HG03066 (cell line): ENCODE measurements around the gene ARAP3.

Source experiments
- ATAC-seq: cut with Tn5 transposase; IDR thresholded peaks from one replicate; pipeline ENCODE4 v1.9.1; 2021; ENCODE audit warnings: low read depth; ENCODE audit not compliant: unreplicated experiment

Gene ARAP3

DNA sequence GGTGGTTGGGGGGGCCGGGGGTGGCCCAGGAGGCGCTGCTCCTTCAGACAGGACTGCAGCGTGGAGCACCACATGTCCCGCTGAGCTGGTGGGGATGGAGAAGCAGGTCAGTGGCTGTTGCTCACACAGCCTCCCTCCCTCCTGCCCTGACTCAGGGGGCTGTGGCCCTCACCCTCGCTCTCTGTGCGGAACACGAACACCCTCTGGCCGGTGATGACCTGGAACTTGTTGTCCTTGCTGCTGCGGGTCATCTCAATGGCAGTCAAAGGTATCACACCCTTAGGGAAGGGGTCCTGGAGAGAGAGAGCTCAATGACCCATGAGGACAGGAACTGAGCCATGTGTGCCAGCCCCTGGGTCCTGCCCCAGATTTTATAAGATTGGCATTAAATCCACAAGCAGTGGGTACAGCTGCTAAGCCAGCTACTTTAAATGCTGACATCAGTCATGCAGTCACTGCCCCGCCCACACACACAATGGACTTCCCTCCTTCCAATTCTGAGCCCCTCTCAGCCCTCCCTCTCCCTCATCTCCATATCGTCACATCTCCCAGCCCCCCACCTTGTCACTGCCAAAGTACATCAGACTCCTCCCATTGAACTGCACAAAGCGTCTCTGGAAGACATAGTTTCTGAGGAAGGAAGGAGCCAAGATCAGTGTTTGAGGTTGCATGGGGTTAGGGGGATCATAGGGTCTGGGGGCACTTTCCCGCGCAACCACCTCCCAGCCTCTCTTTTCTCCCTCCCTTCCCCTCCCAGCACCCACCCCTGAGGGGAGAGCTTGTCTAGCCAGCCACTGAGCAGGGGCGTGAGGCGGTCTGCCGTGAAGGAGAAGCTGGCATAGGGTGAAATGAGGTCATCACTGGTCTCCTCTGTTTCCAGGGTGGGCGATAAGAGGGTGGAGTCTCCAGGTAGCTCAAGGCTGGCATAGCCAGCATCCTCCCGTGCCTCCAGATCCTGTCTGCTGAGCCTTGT, 8.9 kb downstream of the ARAP3 start:
- ATAC-seq, result no peak

DNA sequence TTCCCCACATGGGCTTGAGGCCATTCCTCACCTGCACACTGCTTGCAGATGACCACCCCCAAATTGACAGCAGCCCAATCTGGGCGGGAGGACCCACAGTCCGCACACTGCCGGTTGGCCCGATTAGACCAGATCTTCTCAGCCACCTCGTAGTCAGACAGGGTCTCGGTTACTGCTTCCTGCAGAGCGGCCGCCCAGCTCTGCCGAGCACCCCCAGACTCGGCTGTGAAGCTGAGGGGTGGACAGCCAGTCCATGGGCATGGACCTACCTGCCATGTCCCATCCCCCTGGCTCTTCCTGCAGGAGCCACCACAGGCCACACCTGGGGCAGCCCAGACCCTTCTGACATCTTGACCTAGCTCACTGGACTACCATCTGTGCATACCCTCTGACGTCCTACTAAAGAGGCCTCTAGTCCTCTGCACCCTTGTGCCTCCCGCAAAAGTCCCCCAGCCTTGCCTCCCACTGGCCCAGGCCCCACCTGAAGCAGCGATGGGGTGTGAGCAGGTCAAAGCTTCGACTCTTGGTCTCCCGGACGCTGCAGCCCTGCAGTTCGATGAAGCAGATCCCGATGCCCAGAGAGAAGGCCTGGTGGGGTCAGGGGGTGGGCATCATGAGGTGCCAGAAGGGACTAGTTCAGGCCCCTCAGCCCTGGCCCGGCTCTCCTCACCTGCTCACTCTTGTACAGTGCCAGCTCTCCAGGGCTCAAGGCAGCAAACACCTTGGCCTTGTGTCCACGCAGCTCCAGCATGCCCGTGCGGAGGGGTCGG, 9.8 kb downstream of the ARAP3 start:
- ATAC-seq, result no peak

DNA sequence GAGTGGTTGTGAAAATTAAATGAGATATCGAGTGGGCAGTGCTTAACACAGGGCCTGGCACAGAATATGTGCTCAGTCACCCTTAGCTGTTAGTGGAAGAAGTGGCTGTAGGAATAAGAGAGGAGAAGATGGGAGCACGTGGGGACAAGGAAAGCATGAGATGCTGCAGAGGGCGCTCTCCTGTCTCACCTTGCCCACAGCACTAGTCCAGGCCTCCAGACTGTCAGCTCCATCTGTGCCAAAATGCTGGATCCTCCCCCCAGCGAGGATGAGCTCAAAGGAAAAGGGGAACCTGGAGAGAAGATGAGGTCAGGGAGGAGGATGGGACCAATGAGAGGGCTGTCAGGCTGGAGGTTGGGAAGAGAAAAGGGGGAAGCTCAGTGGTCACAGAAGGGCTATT, 12.5 kb downstream of the ARAP3 start:
- no peak for ATAC-seq

DNA sequence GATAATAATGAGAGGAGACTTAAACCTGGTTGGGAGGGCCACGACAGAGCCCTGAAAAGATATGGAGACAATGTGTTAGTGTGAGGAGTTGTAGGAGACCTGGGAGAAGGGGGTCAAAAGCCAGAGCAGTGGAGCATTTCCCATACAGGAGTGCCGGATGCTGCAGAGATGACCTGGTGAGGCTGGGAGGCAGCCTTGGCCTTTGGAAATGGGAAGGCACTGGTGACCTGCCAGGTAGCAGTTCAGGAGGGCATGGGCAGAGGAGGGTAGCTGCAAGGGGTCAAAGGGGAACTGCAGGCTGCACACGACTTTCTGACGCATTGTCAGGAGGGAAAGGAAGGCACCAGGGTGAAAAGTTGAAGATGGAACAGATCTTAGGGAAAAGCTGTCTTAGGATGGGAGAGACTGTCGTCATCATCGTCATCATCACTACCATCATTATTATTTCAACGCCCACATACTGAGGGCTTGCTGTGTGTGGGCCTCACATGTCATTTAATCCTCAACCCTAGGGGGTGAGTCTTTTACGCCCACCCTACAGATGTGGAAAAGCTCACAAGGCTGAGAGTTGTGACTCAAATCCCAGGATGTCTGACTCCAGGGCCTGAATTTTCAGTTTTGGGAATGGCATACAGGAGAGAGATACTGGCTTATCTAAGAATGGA, 13.3 kb downstream of the ARAP3 start:
- ATAC-seq, result no peak

DNA sequence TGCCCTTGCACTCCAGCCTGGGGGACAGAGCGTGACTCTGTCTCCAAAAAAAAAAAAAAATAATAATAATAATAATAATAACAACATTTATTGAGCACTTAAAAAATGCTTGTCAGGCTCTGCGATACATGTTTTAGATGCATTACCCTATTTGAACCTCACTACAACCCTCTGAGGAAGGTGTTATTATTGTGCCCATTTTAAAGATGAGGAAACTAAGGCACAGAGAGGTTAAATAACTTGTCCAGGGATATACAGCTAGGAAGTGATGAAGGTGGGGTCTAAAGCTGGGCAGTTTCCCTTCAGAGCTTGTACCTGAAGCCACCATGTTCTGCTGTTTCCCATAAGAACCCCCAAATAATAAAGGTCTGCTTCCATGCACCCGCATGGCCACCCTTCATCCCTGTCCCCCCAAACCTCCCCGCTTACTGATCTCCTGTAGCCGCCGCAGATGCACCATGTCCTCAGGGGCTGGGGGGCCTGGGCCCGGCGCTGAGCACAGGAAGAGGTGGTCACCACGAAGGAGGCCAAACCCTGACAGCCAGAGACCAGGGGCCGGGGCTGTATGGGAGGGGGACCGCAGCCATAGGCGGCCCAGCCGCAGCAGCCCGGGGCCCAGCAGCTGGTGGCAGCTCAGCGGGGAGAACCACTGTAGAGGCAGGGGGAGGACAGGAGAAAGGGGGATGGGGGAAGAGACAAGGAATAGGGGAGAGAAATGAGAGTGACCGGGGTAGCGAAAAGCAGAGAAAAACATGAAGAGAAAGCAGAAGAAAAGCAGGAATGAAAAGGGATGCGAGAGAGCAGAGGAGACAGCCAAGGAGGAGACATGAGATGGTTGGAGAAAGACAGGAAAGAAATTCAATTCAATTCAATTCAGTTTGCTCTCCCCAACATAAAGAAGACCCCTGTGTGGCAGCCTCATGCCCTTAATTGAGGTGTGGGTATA, 15.8 kb downstream of the ARAP3 start:
- ATAC-seq, result no peak

DNA sequence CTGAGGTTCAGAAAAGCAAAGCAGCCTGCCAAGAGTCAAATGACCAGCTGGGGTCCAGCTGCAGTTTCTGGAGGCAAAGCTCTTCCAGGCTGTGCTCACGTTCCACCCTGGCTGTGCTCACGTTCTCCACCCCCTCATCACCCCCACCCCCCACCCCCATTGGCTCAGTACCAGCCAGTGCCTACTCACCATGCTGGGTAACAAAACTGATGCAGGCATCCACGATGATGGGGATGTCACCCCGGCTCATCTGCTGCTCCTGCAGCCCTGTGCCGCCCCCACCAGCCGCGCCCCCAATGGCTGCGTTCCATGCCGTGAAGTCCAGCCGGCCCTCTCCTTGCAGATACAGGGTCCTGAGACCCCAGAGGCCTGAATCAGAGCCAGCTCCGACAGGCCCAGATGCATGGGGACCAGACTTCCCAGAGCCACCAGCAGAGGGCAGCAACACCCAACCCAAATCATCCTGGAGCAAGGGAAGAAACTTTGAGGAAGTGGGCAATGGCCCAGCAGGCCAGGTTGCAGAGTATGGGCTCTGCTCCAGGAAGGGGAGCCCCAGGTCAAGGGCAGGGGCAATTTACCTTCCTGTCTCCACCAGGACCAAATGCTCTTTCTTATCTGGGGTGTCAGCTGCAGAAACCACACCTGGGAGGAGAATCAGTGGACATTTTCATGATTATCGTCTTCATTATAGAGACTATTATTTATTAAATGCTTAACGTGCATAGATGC, 17.1 kb downstream of the ARAP3 start:
- peak; percentile 90 for ATAC-seq

DNA sequence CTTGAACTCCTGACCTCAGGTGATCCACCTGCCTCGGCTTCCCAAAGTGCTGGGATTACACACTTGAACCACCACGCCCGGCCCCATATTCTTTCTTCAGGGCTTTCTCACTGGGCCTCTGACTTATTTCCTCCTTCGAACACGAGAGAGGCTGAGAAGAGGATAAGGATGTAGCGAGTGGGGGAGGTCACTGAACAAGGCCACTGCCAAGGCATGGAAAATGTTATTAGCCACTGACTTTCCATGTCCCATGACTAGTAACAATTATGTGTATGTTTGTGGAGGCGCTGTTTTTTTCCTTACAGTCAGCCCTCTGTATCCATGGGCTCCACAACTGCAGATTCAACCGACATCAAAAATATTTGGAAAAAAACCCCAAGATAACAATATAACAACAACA, 18.5 kb downstream of the ARAP3 start:
- no peak for ATAC-seq

DNA sequence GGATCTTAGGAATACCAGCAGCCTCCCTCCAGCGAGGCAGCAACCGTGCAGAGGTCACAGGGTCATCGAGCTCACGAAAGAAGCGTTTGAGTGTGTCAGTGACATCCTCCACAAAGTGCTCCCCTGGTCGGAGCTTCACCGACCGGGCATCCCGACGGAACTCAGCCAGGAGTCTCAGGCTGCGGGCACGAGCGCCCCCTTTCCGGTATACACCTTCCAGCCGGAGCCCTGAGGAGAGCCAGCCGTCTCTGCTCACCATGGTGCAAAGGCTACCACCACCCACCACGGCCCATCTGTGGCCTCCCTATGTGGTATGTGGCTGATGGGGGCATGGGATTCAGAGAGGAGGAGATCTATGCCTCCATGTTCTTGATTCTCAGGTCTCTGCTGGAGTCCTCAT, 20.0 kb downstream of the ARAP3 start:
- ATAC-seq, result no peak

DNA sequence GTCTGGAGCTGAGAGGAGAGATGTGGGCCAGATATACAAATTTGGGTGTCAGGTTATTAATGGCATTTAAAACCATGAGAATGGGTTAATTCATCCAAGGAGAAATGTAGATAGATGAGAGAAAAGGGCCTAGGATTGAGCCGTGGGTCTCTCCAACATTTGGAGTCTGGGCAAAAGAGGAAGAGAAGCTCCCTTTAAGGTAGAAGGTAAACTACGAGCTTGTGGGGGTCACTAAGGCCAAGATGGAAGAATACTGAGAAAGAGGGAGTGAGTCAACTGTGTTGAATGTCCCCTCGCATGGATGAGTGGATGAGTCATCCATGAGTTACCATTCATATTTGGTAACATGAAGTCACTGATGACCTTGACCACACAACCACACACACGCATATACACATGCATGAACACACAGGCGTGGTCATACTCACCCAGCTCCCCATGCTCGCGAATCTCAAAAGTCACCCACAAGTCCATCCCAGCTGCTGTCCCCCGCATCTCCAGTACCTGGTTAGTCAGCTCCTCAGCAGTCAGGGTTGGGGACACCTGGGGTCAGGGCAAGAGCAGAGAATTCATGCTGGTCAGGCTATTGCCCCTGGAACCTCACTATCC, 24.0 kb downstream of the ARAP3 start:
- ATAC-seq, result no peak

DNA sequence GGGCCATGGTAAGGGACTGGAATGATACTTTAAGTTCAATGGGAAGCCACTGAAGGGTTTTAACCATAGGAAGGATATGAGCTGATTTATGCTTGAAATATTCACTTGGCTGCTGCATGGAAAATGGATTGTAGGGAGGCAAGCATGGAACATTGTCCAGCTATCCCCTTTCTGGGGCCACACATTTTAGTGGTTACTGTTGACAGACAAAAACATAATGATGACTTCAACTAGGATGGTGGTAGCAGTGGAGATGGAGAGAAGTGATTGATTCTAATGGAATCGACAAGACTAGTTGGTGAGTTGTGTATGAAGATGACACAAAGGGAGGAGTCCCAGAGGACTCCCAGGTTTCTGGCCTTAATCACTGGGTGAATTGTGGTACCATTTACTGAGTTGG, 24.6 kb downstream of the ARAP3 start:
- no peak for ATAC-seq

DNA sequence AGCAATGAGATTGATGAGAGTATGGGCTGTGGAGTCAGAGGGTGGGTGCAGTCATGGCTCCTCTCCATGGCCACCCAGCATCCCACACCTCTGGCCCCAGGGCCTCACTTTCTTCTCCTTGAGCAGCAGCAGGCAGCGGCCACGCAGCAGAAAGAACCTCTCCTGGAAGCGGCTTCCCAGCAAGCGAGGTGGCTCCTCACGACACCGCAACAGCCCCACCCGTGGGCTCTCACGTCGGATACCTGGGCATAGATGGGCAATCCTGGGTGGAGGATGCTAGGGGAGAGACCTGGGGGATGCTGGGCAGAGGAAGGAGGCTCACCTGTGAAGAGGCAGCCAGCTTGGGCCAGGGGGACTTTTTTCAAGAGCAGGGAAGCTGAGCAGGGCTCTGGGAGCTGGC, 25.6 kb downstream of the ARAP3 start:
- ATAC-seq, result no peak

DNA sequence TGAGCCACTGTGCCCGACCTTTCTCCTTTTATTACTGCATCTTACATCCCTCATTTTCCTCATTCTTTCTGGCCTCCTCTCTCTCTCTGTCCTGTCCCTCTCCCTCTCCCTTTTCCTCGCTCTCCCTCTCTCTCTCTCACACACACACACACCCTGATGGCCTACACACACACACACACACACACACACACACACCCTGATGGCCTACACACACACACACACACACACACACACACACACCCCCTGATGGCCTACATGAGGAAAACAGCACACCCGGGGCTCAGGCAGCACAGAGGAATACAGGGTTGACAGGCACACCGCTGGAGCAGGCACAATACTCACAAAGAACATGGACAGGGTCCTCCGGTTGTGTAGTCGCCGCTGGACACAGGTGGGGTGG, 27.0 kb downstream of the ARAP3 start:
- ATAC-seq, result no peak

DNA sequence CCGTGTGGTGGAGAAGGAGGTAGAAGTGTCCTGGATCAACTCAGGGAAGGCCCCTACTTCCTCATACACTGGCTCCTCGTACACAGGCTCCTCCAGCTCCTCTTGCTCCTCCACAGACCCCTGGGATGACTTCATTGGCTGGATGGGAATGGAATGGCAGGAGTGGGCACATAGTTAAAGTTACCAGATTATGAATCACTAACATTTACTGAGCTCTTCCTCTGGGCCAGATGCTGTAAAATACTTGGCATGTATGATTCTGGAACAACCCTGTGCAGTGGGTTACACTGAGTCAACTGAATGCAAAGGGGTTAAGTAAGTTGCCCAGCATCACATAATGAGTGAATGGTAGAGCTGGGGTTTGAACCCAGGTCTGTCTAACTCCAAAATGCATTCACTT, 27.7 kb downstream of the ARAP3 start:
- no peak for ATAC-seq

DNA sequence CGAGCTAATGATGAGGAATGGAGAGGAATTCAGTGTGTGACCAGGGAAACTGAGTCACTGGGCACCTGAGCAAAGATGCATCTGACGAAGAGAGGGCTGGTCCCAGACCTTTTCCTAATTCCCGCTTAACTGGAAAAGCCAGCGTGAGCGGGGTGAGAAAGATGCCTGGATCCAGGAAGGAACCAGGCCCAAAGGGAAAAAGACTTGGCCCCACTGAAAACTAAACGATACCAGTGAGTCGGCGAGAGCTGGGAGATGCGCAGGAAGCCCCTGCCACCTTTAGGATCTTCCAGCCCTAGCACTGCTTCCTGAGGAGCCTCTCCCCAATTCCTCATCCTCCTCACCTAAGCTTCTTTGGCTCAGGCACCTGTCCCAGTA, 30.3 kb downstream of the ARAP3 start:
- ATAC-seq, result no peak

DNA sequence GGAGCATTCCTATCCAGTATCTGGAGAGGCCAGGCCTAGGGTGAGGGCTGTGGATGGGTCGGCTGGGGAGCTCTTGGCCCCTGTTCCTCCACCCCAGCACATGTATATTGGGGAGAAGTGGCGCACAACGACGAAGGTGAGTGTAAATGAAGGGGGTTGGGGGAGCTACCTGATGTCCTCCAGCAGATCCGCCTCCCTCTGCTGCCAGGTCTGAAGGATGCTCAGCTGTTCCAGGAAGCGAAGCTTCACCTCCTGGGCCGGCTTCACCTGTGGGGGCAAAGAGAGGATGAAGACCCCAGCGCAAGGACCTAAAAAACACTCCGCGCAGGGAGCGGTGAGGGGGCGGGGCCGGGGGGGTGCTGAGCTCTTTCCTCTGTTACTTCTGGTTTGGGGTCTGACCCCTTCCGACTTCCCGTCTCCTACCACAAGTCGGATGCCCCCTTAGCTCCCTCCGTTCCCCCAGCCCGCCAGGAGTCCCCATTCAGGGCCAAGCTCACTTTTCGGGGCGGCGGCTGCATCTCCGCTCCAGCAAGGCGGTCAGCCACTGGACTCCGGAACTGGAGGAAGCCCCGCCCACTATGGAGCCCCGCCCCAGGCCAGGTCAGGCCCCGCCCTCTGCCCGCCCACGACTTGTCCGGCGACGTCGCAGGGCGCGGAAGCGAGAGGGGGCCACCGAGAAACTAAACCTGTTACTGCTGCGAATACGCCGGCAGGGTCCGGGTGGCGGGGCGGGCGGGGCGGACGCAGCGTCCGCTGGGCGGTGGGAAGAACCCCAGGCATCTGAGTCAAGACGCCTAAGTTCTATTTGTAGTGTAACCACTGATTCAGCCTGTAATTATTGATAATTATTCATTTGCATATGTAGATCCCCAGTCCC, 30.9 kb downstream of the ARAP3 start, which contains the start of gene FCHSD1:
Gene FCHSD1, minus strand, starts transcription at position 568 of the 877 bp plus-strand sequence. Its CDS starts 50 bp downstream, at position 518.
- ATAC-seq, result peak; percentile 97

DNA sequence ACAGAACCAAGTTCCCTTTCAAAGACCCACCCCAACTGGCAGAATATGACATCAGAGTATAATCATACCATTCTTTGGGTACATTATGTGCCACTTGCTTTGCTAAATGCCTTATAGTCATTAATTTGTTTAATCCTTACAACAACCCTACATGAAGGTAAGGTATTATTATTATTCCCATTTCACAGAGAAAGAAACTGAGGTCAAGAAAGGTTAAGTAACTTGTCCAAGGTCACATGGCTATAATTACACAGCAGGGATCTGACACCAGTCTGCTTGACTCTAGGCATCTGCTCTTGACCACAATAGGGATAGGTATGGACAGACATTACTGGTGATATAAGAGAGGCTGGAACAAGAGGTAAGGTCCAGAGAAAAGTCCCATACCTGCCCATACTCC, 32.1 kb downstream of the ARAP3 start:
- no peak for ATAC-seq

DNA sequence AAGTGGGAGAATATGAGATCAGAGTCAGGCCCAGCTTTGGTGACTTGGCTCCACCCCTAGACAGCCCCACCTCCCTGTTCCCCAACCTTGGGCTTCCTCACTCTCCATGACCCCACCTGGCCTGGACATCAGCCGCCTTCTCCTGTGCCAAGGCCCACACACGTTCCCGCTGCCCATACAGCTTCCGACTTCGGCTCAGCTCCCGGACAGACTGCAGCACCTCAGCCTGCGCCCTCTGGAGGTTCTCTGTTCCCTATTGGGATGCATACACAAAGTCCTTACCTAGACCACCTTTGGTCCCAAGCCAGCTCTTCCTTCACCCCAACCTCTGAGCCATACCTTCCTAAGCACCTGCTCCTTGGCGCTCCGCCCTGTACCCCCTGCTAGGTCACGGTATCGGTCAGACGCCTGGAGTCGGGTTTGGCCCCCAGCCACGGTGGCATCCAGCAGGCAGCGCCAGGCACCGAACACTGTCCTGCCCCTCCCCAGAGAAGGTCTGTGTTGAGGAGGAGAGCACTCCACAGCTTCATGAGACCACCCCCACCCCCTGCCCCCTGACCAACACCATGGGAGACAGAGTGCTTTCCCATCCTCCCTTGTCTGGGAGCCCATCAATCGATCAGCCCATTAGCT, 32.9 kb downstream of the ARAP3 start:
- ATAC-seq, result no peak

DNA sequence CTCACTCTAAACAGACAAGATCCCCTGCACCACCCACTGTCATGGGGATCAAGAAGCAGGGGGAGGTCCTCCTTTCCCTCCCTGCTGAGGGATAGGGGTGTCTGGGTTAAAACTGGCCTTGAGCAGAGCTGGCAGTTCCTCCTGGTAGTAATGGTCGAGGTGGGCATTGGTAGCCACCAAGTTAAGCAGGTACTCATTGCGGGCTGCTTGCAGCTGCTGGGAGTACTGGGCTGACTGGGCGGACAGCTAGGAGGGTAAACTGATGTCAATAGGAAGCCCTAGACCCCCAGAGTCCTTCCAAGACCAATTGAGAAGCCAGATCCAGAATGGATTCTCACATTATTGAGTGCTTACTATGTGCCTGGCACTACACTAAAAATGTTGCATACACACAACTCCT, 34.2 kb downstream of the ARAP3 start:
- no peak for ATAC-seq
